GM06990 (cell line): Measurements from ENCODE around the gene PLSCR4.

Experiments
- DNase-seq: peaks from one replicate; pipeline ENCODE4 v3.0.0-alpha.2; 2011; ENCODE audit not compliant: insufficient read length; ENCODE audit errors: extremely low read depth
- H3K27me3 ChIP-seq: replicated peaks from 2 replicates; pipeline ENCODE4 v1.6.0; 2011; ENCODE audit warnings: low read length; ENCODE audit not compliant: control insufficient read depth, insufficient read depth
- H3K36me3 ChIP-seq: 2 replicates; pipeline ENCODE4 v1.5.1; 2011; ENCODE audit warnings: low read length; ENCODE audit not compliant: control insufficient read depth, insufficient read depth
- H3K4me3 ChIP-seq: replicated peaks from 2 replicates; pipeline ENCODE4 v1.5.1; 2011; ENCODE audit warnings: low read depth, mild to moderate bottlenecking, control low read depth, low read length
- CTCF ChIP-seq: IDR thresholded peaks from 2 replicates; pipeline ENCODE4 v1.5.1; 2011; ENCODE audit warnings: low read length, control low read depth, mild to moderate bottlenecking, inconsistent platforms; ENCODE audit not compliant: insufficient read depth, poor library complexity, severe bottlenecking

PLSCR4 gene

DNA sequence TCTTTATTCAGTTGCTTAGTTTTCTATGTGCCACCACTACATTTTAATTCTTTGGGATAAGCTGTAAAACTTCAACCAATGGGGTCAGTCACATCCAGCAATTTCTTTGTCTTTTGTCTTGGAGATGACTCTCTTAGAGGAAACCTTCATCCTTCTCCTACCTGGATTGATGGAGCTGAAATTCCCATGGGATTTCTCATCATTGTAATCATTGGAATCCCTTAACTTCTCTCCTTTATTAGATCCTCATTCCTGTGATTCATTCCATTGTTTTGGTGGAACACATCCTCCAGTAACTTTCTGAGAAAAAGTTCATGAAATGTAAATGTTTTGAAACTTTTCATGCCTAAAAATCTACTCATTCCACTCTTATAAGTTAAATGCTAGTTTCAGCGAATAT, 80.3 kb downstream of the PLSCR4 start:
- no peak overlapping the region for H3K4me3 ChIP-seq
- TF ChIP-seq CTCF, result no peak
- no peaks in the 10 kb centered on the region for H3K36me3 ChIP-seq
- no peak for DNase-seq
- no peaks in the 10 kb centered on the region for H3K27me3 ChIP-seq

DNA sequence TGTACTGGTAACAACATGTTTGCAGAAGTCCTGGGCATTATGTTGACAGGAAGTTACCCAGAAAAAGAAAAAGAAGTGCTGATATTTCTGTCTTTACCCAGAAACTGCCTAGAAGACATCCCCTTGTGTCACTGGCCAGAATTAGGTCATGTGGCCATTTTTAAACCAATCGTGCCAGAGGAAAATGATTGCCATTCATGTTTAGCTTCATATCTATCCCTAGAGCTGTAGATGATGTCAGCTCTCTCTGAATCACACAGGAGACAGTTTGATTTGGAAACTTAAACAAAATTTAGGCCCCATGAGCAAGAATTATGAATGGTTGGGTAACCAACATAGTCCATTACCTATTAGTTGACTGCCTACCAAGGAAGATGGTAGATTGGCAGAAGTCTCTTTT, 81.0 kb downstream of the PLSCR4 start:
- H3K36me3 ChIP-seq, result no peaks in the 10 kb centered on the region
- H3K27me3 ChIP-seq, result no peaks in the 10 kb centered on the region
- H3K4me3 ChIP-seq, result no peak overlapping the region
- DNase-seq, result no peak
- TF ChIP-seq CTCF, result no peak

- no peak for DNase-seq
- Histone ChIP-seq H3K36me3 (no peaks in the 10 kb centered on the region), H3K4me3 (no peak overlapping the region), H3K27me3 (no peaks in the 10 kb centered on the region)
- no peak for TF ChIP-seq CTCF
Measured at GRCh38 chr3:146166826-146167225, 84.1 kb downstream of the PLSCR4 start.

DNA sequence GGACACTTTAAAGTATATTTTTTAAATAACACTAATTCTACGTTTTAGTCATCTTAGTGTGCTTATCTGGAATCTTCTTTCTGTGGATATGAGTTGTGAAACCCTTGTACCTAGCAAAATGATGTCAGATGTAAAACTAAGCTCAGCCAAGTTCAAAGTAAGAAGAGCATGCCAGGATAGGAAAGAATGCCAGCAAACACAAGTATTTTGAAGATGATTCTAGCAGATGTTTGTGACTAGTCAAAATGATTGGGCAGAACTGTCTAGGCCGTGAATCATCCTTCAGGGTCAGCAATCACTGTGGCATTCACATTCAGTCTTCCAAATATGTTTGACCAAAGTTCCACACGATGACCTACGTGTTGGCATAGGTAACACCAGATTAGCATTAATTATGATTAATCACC, 84.5 kb downstream of the PLSCR4 start:
- H3K4me3 ChIP-seq, result no peak overlapping the region
- H3K27me3 ChIP-seq, result no peaks in the 10 kb centered on the region
- TF ChIP-seq CTCF, result no peak
- H3K36me3 ChIP-seq, result no peaks in the 10 kb centered on the region
- DNase-seq, result no peak

DNA sequence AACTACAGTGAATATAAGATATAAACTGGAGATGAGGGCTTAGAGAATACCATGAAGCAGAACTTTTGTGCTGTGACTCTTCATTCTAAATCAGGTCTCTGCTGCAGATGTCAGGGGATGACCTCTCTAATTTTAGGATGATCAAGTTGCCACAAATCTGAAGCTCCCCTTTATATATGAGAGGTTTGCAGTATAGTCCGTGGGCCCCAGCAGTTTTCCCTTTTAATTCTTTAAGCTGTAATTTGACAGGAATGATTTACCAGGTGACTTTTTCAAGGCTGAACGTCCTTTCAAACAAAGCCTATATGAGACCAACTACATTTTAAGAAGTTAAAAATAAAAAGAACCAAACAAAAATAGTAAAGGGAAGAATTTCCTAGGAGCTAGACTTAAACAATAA, 85.0 kb downstream of the PLSCR4 start:
- no peak overlapping the region for H3K4me3 ChIP-seq
- H3K27me3 ChIP-seq, result no peaks in the 10 kb centered on the region
- no peaks in the 10 kb centered on the region for H3K36me3 ChIP-seq
- no peak for TF ChIP-seq CTCF
- no peak for DNase-seq
